CD14-positive monocyte (primary cell): ENCODE measurements around the gene TMEM126B. TPM values are rescaled to one million over a fixed set of nuclear protein-coding genes. Genes with fewer than 3 reads are reported as not detected.

Experiments
- DNase-seq, 3 donors: peaks; one replicate each; pipeline ENCODE4 v3.0.0-alpha.2; 2011 to 2022
- H2AFZ ChIP-seq: 2 replicates; pipeline ENCODE4 v1.6.0; 2012; ENCODE audit warnings: mild to moderate bottlenecking, low read depth, low read length, inconsistent platforms; ENCODE audit not compliant: insufficient read depth, poor library complexity, severe bottlenecking
- H3K27ac ChIP-seq, 2 donors: 1 replicate in 1 of 2; 2 replicates in 1 of 2; pipeline ENCODE4 v1.5.1; 2012 to 2013; ENCODE audit warnings: low read length in 2 of 2, control low read depth in 1 of 2, inconsistent platforms in 1 of 2, low read depth in 1 of 2, mild to moderate bottlenecking in 1 of 2
- H3K27me3 ChIP-seq, 2 donors: one replicate each; pipeline versions ENCODE4 v1.6.0 to v1.6.1; 2011 to 2013; ENCODE audit warnings: low read length in 2 of 2; ENCODE audit not compliant: control insufficient read depth in 2 of 2, insufficient read depth in 2 of 2
- H3K36me3 ChIP-seq, 2 donors: replicated peaks in 1 of 2; 1 replicate in 1 of 2; 2 replicates in 1 of 2; pipeline versions ENCODE4 v1.5.1 to v1.6.1; 2012 to 2013; ENCODE audit warnings: low read length in 2 of 2, control low read depth in 1 of 2, inconsistent platforms in 1 of 2, mild to moderate bottlenecking in 1 of 2; ENCODE audit not compliant: insufficient read depth in 2 of 2, control insufficient read depth in 1 of 2
- H3K4me1 ChIP-seq, 2 donors: 1 replicate in 1 of 2; 2 replicates in 1 of 2; pipeline versions ENCODE4 v1.5.1 to v1.6.1; 2012 to 2013; ENCODE audit warnings: low read length in 2 of 2, control low read depth in 1 of 2, inconsistent platforms in 1 of 2, mild to moderate bottlenecking in 1 of 2, moderate library complexity in 1 of 2; ENCODE audit not compliant: insufficient read depth in 2 of 2, control insufficient read depth in 1 of 2
- H3K4me2 ChIP-seq: replicated peaks from 2 replicates; pipeline ENCODE3; 2012; ENCODE audit warnings: low read length, moderate library complexity, mild to moderate bottlenecking; ENCODE audit not compliant: poor library complexity, severe bottlenecking; ENCODE audit errors: extremely low read depth
- H3K4me3 ChIP-seq, 3 experiments: fragments of 200-600 bp in 1 of 3; sonication (generic) in 1 of 3; replicated peaks in 1 of 3; 1 replicate in 2 of 3; 2 replicates in 1 of 3; pipeline ENCODE4 v1.5.1; 2011 to 2013; ENCODE audit warnings: low read length in 3 of 3, mild to moderate bottlenecking in 3 of 3, control low read depth in 2 of 3, low read depth in 2 of 3, inconsistent platforms in 1 of 3, moderate library complexity in 1 of 3
- H3K79me2 ChIP-seq: 2 replicates; pipeline ENCODE4 v1.6.0; 2012; ENCODE audit warnings: mild to moderate bottlenecking, control low read depth, inconsistent platforms, low read length, moderate library complexity; ENCODE audit not compliant: insufficient read depth
- H3K9ac ChIP-seq: 2 replicates; pipeline ENCODE4 v1.6.0; 2017; ENCODE audit warnings: low read length, mild to moderate bottlenecking; ENCODE audit not compliant: insufficient read depth, poor library complexity, severe bottlenecking
- H3K9me3 ChIP-seq, 2 donors: replicated peaks in 1 of 2; 1 replicate in 1 of 2; 2 replicates in 1 of 2; pipeline versions ENCODE4 v1.5.1 to v1.6.1; 2012 to 2013; ENCODE audit warnings: low read length in 2 of 2, control low read depth in 1 of 2; ENCODE audit not compliant: control insufficient read depth in 1 of 2, insufficient read depth in 1 of 2
- H4K20me1 ChIP-seq: 2 replicates; pipeline ENCODE4 v1.6.0; 2012; ENCODE audit warnings: mild to moderate bottlenecking, low read length, control low read depth, moderate library complexity; ENCODE audit not compliant: insufficient read depth
- H3K27ac Mint-ChIP-seq, 7 donors: one replicate each; pipeline ENCODE4 v1.8.0; 2020; ENCODE audit warnings: mild to moderate bottlenecking in 7 of 7, mixed read lengths in 7 of 7, moderate library complexity in 6 of 7, inconsistent platforms in 2 of 7
- H3K27me3 Mint-ChIP-seq, 3 donors: one replicate each; pipeline ENCODE4 v1.8.0; 2021 to 2022; ENCODE audit warnings: low read depth in 3 of 3, mild to moderate bottlenecking in 3 of 3, mixed read lengths in 3 of 3, moderate library complexity in 3 of 3, inconsistent platforms in 1 of 3
- H3K36me3 Mint-ChIP-seq, 2 donors: one replicate each; pipeline ENCODE4 v1.8.0; 2020; ENCODE audit warnings: mixed read lengths in 2 of 2, inconsistent platforms in 1 of 2, mild to moderate bottlenecking in 1 of 2
- H3K4me1 Mint-ChIP-seq: one replicate; pipeline ENCODE4 v1.8.0; 2020; ENCODE audit warnings: mild to moderate bottlenecking, mixed read lengths
- H3K4me3 Mint-ChIP-seq, 2 donors: one replicate each; pipeline ENCODE4 v1.8.0; 2020; ENCODE audit warnings: mild to moderate bottlenecking in 2 of 2, mixed read lengths in 2 of 2, moderate library complexity in 1 of 2
- H3K9me3 Mint-ChIP-seq, 7 donors: one replicate each; pipeline ENCODE4 v1.8.0; 2020 to 2022; ENCODE audit warnings: mixed read lengths in 7 of 7, mild to moderate bottlenecking in 6 of 7, moderate library complexity in 6 of 7, inconsistent platforms in 2 of 7
- CTCF ChIP-seq: fragments of 200-600 bp; IDR thresholded peaks from one replicate; pipeline ENCODE4 v1.8.0; 2022; ENCODE audit warnings: antibody characterized with exemption, mild to moderate bottlenecking
- WGBS: methylation state at CpG from one replicate; pipeline ENCODE4 v1.1.5; 2013; ENCODE audit warnings: missing lambda C conversion rate; ENCODE audit not compliant: insufficient coverage; 5-methylcytosine and 5-hydroxymethylcytosine counted together
- intact Hi-C, 2 donors: fragments of 100-400 bp; cut with micrococcal nuclease; formaldehyde crosslinking; loops; one replicate each; pipeline versions ENCODE4 v1.15.0 to v1.15.1; 2023
- polyA plus RNA-seq, 3 donors: library from polyadenylated mRNA; depleted of rRNA in 1 of 3; unstranded in 2 of 3; stranded (reverse) in 1 of 3; fragments of 300-500 nt in 2 of 3; fragments of >200 nt in 1 of 3; fragmentation: Illumina TruSeq in 2 of 3; gene quantifications; 1 replicate in 2 of 3; 2 replicates in 1 of 3; pipeline ENCODE4 v1.2.3, GENCODE V29; 2012 to 2021

Gene TMEM126B
- polyA plus RNA-seq, 3 donors = 24.7 to 44.3 (median 41.1) TPM

- H2AFZ ChIP-seq = no peak overlapping the region
- Mint-ChIP-seq H3K9me3 (peaks cover 0 to 3% (median 0%) of the 10 kb centered on the region in 7 donors), H3K4me3 (no peak overlapping the region), H3K27ac (no peak overlapping the region), H3K4me1 (no peaks in the 10 kb centered on the region), H3K27me3 (peaks cover 0 to 3% (median 0%) of the 10 kb centered on the region in 3 donors), H3K36me3 (no peaks in the 10 kb centered on the region)
- H3K9me3 ChIP-seq = no peaks in the 10 kb centered on the region
- no peaks in the 10 kb centered on the region for H3K79me2 ChIP-seq
- H3K27ac ChIP-seq = no peak overlapping the region
- no peak overlapping the region for H3K4me3 ChIP-seq
- no peaks in the 10 kb centered on the region for H3K36me3 ChIP-seq
- H3K4me2 ChIP-seq = no peak overlapping the region
- no CpG with 5 or more reads among the region's 3 CpGs for WGBS
- intact Hi-C loops = no loop called here
- no peak for TF ChIP-seq CTCF
- H3K27me3 ChIP-seq = no peaks in the 10 kb centered on the region
- no peaks in the 10 kb centered on the region for H3K4me1 ChIP-seq
- no peak for DNase-seq
- H3K9ac ChIP-seq = no peak overlapping the region
- no peaks in the 10 kb centered on the region for H4K20me1 ChIP-seq
These were observed 8.1 kb upstream of the TMEM126B start for GRCh38 chr11:85620256-85620655.

- Histone ChIP-seq H2AFZ (no peak overlapping the region), H4K20me1 (peaks cover 6% of the 10 kb centered on the region), H3K9me3 (no peaks in the 10 kb centered on the region), H3K27ac (no peak overlapping the region), H3K4me3 (no peak overlapping the region), H3K4me2 (no peak overlapping the region), H3K4me1 (peaks cover 15 to 22% of the 10 kb centered on the region in 2 donors), H3K9ac (no peak overlapping the region), H3K79me2 (peaks cover 31% of the 10 kb centered on the region), H3K27me3 (no peaks in the 10 kb centered on the region), H3K36me3 (peaks cover 3 to 12% of the 10 kb centered on the region in 2 donors)
- WGBS = no CpG with 5 or more reads among the region's 2 CpGs
- no peak overlapping the region for H3K4me3 Mint-ChIP-seq
- no peak for DNase-seq
- peaks cover 3 to 6% of the 10 kb centered on the region in 2 donors for H3K36me3 Mint-ChIP-seq
- peaks cover 17% of the 10 kb centered on the region for H3K4me1 Mint-ChIP-seq
- no peaks in the 10 kb centered on the region for H3K9me3 Mint-ChIP-seq
- peaks cover 0 to 3% (median 0%) of the 10 kb centered on the region in 3 donors for H3K27me3 Mint-ChIP-seq
- no peak overlapping the region for H3K27ac Mint-ChIP-seq
- intact Hi-C loops = loop anchor here (5.0 kb wide), 1 partner anchor 36 kb away; no protein-coding TSS in a partner anchor
- no peak for TF ChIP-seq CTCF
These were observed 1.9 kb upstream of the TMEM126B start for GRCh38 chr11:85626496-85626895.
